Omental fat pad (tissue), 4 donors: ENCODE measurements around the gene ZZZ3. TPM values are rescaled to one million over a fixed set of nuclear protein-coding genes. Genes with fewer than 3 reads are reported as not detected.
"Not testable (repeated sequence)": the region's sequence is repeated elsewhere in the genome, so short reads cannot be mapped to it uniquely, and the experiment has no call there.

Experiments used
- ATAC-seq: fragments of 150-250 bp; one replicate; pipeline ENCODE4 v1.9.1; 2016; ENCODE audit warnings: mild to moderate bottlenecking, moderate library complexity; ENCODE audit not compliant: low FRiP score
- DNase-seq: peaks from one replicate; pipeline ENCODE4 v3.0.0-alpha.2; 2019; ENCODE audit warnings: low spot score
- total RNA-seq, 4 donors: library from RNA; depleted of rRNA; stranded (reverse); fragments of >200 nt; gene quantifications; one replicate each; pipeline ENCODE4 v1.1.0, GENCODE V29; 2016
- TF ChIP-seq, protein P1 (sequence below), 3 donors: fragments of 450-650 bp; IDR thresholded peaks; one replicate each; pipeline ENCODE4 v1.5.1; 2016 to 2017; ENCODE audit warnings: antibody characterized with exemption in 3 of 3, mild to moderate bottlenecking in 3 of 3, moderate library complexity in 2 of 3

The ZZZ3 gene
- total RNA-seq, 4 donors from 2014 or later: 41.2 to 78.7 (median 53.2) TPM

DNA sequence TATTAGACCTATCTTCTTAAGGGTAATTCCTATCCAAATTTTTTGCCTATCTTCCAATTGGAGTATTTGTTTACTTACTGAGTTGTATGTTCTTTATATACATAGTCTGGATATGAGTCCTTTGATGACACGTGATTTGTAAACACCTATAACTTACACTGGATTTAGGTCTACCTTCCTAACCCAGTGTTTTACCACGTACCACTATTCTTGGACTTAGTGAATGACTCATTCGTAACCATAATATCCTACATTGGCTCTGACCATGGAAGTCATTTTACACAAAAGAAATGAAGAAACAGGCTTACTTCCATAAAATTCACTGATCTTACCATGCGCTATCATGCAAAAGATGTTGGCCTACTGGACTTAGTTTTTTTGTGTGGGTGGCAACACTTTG lies 23.9 kb upstream of the ZZZ3 start:
- DNase-seq (no peak), ATAC-seq (no peak)
- TF ChIP-seq, protein P1, sequence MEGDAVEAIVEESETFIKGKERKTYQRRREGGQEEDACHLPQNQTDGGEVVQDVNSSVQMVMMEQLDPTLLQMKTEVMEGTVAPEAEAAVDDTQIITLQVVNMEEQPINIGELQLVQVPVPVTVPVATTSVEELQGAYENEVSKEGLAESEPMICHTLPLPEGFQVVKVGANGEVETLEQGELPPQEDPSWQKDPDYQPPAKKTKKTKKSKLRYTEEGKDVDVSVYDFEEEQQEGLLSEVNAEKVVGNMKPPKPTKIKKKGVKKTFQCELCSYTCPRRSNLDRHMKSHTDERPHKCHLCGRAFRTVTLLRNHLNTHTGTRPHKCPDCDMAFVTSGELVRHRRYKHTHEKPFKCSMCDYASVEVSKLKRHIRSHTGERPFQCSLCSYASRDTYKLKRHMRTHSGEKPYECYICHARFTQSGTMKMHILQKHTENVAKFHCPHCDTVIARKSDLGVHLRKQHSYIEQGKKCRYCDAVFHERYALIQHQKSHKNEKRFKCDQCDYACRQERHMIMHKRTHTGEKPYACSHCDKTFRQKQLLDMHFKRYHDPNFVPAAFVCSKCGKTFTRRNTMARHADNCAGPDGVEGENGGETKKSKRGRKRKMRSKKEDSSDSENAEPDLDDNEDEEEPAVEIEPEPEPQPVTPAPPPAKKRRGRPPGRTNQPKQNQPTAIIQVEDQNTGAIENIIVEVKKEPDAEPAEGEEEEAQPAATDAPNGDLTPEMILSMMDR (IDR thresholded peaks at IDR 0.05): no peak

DNA sequence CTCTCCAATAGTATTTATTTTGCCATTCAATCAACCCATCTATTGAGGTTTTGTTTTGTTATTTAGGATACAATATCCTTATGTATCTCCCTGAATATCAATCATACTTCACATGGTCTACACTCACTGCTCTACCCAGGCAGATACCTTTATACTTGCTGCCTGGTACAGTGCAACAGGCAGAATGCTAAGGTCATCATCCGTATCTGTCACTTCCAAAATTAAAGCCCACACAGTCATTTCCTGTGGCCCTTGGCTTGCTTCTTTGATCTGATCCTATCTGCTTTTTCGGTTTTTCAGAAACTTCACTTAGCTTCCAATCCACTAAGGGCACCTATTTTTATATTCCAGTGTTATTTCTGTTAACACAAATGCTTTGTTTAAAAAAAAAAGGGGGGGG lies 22.3 kb upstream of the ZZZ3 start:
- TF ChIP-seq, protein P1 (IDR thresholded peaks at IDR 0.05): no peak
- no peak for ATAC-seq
- DNase-seq: no peak

DNA sequence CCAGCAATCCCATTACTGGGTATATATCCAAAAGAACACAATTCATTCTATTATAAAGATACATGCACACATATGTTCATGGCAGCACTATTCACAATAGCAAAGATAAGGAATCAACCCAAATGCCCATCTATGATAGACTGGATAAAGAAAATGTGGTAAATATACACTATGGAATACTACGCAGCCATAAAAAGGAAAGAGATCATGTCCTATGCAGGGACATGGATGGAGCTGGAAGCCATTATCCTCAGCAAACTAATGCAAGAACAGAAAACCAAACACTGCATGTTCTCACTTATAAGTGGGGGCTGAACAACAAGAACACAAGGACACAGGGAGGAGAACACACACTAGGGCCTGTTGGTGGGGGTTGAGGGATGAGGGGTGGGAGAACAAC lies 17.2 kb upstream of the ZZZ3 start:
- ATAC-seq, DNase-seq: not testable (repeated sequence)

DNA sequence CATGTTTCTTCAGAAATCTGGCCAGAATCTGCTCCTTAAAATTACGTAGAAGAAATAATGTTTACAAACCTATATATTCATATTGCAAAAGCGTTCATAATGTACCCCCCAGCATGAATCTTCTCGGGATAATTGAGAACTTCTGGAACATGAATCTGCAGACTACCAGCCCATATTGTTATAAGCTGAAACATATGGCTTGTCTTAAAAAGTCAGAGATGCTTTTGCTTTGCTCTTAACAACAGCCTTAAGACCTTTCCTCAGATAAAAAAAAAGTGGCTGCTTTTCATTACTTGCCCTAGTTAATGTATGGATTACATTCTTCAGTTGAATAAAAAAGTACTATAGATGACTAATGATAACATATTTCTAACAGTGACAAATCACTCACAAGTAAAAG lies 15.0 kb upstream of the ZZZ3 start:
- no peak for ATAC-seq
- DNase-seq: no peak
- TF ChIP-seq, protein P1 (IDR thresholded peaks at IDR 0.05): no peak

DNA sequence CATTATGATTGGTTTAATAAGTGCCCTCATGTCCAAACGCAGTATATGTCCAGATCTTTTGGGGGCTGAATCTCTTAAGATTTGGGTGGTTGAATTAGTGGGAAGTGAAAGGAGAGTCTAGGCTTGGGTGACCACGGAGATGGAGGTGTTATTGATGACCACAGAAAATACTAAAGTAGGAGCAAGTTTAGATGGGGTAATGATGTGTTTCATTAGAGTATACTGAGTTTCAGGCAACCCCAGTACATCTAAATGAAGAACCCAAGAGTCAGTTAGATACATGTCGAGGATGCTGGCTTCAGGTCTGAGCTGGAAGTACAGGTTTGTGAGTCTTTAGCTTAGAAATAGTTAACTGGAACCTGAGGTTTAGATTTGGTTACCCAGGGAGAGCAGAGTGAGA lies 6.5 kb upstream of the ZZZ3 start:
- TF ChIP-seq, protein P1 (IDR thresholded peaks at IDR 0.05): no peak

DNA sequence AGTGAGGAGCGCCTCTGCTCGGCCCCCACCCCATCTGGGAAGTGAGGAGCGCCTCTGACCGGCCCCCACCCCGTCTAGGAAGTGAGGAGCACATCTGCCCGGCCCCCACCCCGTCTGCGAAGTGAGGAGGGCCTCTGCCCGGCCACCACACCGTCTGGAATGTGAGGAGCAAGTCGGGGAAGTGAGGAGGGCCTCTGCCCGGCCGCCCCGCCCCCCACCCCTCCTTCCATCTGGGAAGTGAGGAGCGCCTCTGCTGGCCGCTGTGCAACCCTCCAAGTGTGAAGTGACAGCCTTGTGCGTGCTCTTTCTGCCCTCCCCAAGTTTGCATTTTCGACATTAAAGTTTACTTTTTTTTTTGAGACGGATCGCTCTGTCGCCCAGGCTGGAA lies 5.1 kb upstream of the ZZZ3 start:
- no peak for ATAC-seq
- DNase-seq: no peak
- TF ChIP-seq, protein P1 (IDR thresholded peaks at IDR 0.05): no peak

More for the DNA sequence above, 6.5 kb upstream of the ZZZ3 start:
- DNase-seq: no peak
- ATAC-seq: no peak

DNA sequence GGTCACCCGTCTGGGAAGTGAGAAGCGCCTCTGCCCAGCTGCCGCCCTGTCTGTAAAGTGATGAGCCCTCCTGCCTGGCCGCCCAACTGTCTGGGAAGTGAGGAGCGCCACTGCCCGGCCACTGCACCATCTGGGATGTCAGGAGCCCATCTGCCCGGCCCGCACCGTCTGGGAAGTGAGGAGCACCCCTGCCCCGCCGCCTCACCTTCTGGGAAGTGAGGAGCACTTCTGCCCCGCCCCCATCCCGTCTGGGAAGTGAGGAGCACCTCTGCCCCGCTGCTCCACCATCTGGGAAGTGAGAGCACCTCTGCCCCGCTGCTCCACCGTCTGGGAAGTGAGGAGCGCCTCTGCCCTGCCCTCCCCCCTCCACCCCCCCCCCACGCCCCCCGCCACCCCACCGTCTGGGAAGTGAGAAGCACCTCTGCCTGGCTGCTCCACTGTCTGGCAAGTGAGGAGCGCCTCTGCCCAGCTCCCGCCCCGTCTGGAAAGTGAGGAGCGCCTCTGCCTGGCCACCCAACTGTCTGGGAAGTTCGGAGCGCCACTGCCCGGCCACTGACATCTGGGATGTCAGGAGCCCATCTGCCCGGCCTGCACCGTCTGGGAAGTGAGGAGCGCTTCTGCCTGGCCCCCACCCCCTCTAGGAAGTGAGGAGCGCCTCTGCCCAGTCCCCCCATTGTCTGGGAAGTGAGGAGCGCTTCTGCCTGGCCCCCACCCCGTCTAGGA lies 4.5 kb upstream of the ZZZ3 start:
- TF ChIP-seq, protein P1 (IDR thresholded peaks at IDR 0.05): no peak
- ATAC-seq (no peak), DNase-seq (no peak)
